ENCODE results near the gene CPNE5.

CPNE5 gene

GRCh38 chr6:36697481-36697903, 141.8 kb downstream of the CPNE5 start, which contains the start of gene RAB44:
Gene RAB44, plus strand, starts transcription at chr6:36697826. Its CDS starts 6,410 bp downstream, at chr6:36704236.
- no peak for DNase-seq

DNA sequence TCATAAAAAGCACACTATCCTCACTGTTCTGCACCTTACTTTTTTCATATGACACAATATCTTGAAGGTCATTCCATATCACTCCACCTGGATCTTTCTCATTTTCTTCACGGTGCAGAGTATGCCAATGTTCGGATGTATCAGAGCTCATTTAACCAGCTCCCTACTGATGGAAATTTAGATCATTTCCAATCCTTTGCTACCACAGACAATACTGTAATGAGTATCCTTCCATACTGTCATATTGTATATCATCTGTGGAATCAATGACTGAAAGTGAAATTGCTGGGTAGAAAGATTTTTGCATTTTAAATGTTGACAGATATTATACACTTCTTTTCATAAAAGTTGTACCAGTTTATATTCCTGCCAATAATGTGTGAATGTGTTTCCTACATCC, 143.8 kb downstream of the CPNE5 start:
- DNase-seq: no peak

- DNase-seq: no peak
Observed at GRCh38 chr6:36694616-36695015, 144.6 kb downstream of the CPNE5 start.

- no peak for DNase-seq
Observed at GRCh38 chr6:36692861-36693702, 146.2 kb downstream of the CPNE5 start.

DNA sequence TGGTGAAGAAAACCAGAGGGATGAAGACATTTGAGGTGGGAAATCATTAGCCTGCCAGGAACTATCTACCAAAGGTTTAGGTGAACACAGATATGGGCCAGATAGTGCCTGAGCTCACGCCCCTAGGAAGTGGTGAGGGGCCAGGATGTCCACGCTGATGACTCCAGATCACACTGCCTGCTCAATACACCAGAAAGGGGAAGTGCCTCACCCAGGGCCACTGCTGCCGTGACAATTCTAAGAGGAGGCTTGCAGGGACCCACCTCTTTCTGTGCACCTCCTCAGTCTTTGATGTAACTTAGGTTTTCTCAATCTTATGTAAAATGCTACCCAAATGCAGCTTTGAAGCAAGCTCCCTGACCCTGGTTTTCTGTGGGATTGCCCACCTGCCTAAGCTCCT, 147.0 kb downstream of the CPNE5 start:
- no peak for DNase-seq

DNA sequence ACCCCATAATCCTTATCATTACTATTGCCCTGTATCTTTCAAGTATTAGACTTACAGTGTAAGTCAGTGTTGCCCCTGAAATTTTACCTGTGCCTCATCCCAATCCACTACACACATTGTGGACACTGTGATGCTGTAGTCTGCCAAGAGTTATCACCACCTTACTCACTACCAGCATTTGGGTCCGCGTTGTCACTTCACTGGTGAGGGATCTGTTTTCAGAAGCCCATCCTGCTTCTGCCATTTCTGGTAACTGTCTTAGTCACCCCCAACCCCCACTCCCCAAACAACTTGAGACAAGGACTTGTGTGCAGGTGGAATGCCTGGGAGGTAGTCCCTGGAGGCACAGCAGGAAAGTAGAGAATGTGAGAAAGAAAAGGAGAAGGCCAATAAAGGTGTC, 147.6 kb downstream of the CPNE5 start:
- no peak for DNase-seq

DNA sequence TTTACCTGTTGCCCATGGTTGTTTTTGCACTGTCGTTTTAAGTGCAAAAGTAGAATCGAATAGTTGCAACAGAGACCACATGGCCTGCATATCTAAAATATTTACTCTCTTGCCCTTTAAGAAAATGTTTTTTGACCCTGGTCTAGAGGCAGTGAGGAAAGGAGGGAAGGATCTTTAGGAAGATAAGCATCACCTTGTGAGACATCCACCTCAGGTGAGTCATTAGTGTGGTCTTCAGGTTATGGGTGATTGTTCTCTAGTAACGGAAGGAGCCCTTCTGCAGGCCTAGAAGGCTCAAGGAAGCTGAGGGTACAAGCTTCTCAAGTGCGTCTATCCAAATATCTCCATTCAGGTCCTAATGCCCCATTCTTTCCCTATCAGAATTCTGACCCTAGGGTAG, 148.2 kb downstream of the CPNE5 start:
- no peak for DNase-seq
